ENCODE results near the gene GCNT2.
A peak's percentile ranks its signal among the peaks of the same experiment; 100 is the strongest.
"Not testable (repeated sequence)": the region's sequence is repeated elsewhere in the genome, so short reads cannot be mapped to it uniquely, and the experiment has no call there.

The GCNT2 gene

GRCh38 chr6:10550764-10551163 is 29.6 kb downstream of the GCNT2 start:
- DNase-seq: no peak

- DNase-seq: no peak
These were observed 31.2 kb downstream of the GCNT2 start for GRCh38 chr6:10552270-10552810.

- DNase-seq: no peak
These were observed 32.7 kb downstream of the GCNT2 start for GRCh38 chr6:10553871-10554270.

GRCh38 chr6:10554826-10555225 is 33.7 kb downstream of the GCNT2 start:
- no peak for DNase-seq

- peak; percentile 7 for DNase-seq
These were observed 34.6 kb downstream of the GCNT2 start for GRCh38 chr6:10555625-10556309.

GRCh38 chr6:10556589-10556988 is 35.4 kb downstream of the GCNT2 start:
- no peak for DNase-seq

GRCh38 chr6:10556992-10557391 is 35.8 kb downstream of the GCNT2 start:
- DNase-seq: no peak

GRCh38 chr6:10557913-10558312 is 36.8 kb downstream of the GCNT2 start:
- no peak for DNase-seq

GRCh38 chr6:10558565-10558964 is 37.4 kb downstream of the GCNT2 start:
- DNase-seq: no peak

GRCh38 chr6:10559522-10560152 is 38.5 kb downstream of the GCNT2 start:
- DNase-seq: no peak

GRCh38 chr6:10561611-10562199 is 40.6 kb downstream of the GCNT2 start:
- no peak for DNase-seq

- DNase-seq: no peak
These were observed 44.0 kb downstream of the GCNT2 start for GRCh38 chr6:10564975-10565673.

- no peak for DNase-seq
These were observed 44.8 kb downstream of the GCNT2 start for GRCh38 chr6:10565913-10566312.

- no peak for DNase-seq
These were observed 46.3 kb downstream of the GCNT2 start for GRCh38 chr6:10567256-10568026.

- no peak for DNase-seq
These were observed 48.4 kb downstream of the GCNT2 start for GRCh38 chr6:10569392-10570127.

GRCh38 chr6:10575519-10575918 is 54.4 kb downstream of the GCNT2 start:
- DNase-seq: not testable (repeated sequence)

- no peak for DNase-seq
These were observed 55.1 kb downstream of the GCNT2 start for GRCh38 chr6:10576226-10576625.

- no peak for DNase-seq
These were observed 56.0 kb downstream of the GCNT2 start for GRCh38 chr6:10577112-10577511.

GRCh38 chr6:10578723-10579122 is 57.6 kb downstream of the GCNT2 start:
- DNase-seq: no peak

- DNase-seq: no peak
These were observed 58.7 kb downstream of the GCNT2 start for GRCh38 chr6:10579803-10580202.

- no peak for DNase-seq
These were observed 59.4 kb downstream of the GCNT2 start for GRCh38 chr6:10580570-10580969.

GRCh38 chr6:10581402-10581801 is 60.3 kb downstream of the GCNT2 start:
- not testable (repeated sequence) for DNase-seq

Data from fibroblast of skin of scalp (primary cell).